HepG2 (cell line): ENCODE measurements around the gene CPVL. TPM values are rescaled to one million over a fixed set of nuclear protein-coding genes. Genes with fewer than 3 reads are reported as not detected.

ENCODE experiments used
- ATF7 ChIP-seq, 2 experiments: fragments of 450-650 bp in 1 of 2; sonication (generic) in 1 of 2; formaldehyde crosslinking in 1 of 2; IDR thresholded peaks; 2 replicates each; pipeline versions ENCODE4 v1.4.0 to v1.6.1; 2016 to 2020; ENCODE audit warnings: antibody characterized with exemption in 1 of 2, mild to moderate bottlenecking in 1 of 2, missing genetic modification reagents in 1 of 2
- CCDC6 ChIP-seq: sonication (generic); formaldehyde crosslinking; IDR thresholded peaks from 2 replicates; pipeline ENCODE4 v1.8.1; 2022; ENCODE audit warnings: mild to moderate bottlenecking, missing genetic modification reagents, moderate library complexity
- ELF4 ChIP-seq: sonication (generic); formaldehyde crosslinking; IDR thresholded peaks from 2 replicates; pipeline ENCODE4 v1.5.0; 2020; ENCODE audit warnings: missing genetic modification reagents, mild to moderate bottlenecking, moderate library complexity, borderline replicate concordance
- FOXO1 ChIP-seq: sonication (generic); formaldehyde crosslinking; IDR thresholded peaks from 2 replicates; pipeline ENCODE4 v1.4.0; 2020; ENCODE audit warnings: missing genetic modification reagents
- GATAD2A ChIP-seq: IDR thresholded peaks from 2 replicates; pipeline ENCODE4 v1.6.1; 2016
- HOXA9 ChIP-seq: sonication (generic); formaldehyde crosslinking; IDR thresholded peaks from 2 replicates; pipeline ENCODE4 v1.8.1; 2022; ENCODE audit warnings: missing genetic modification reagents, mild to moderate bottlenecking, moderate library complexity, borderline replicate concordance
- KLF9 ChIP-seq: IDR thresholded peaks from 2 replicates; pipeline ENCODE4 v1.6.1; 2016; ENCODE audit warnings: low read depth
- MYC ChIP-seq: sonication (generic); formaldehyde crosslinking; IDR thresholded peaks from 2 replicates; pipeline ENCODE4 v1.9.0; 2021; ENCODE audit warnings: missing genetic modification reagents, borderline replicate concordance
- NFIC ChIP-seq: IDR thresholded peaks from 2 replicates; pipeline ENCODE4 v1.6.1; 2012; ENCODE audit warnings: mild to moderate bottlenecking, low read length, inconsistent platforms
- NFKB2 ChIP-seq: sonication (generic); formaldehyde crosslinking; IDR thresholded peaks from 2 replicates; pipeline ENCODE4 v1.4.0; 2020; ENCODE audit warnings: missing genetic modification reagents, borderline replicate concordance
- NR1H2 ChIP-seq: sonication (generic); formaldehyde crosslinking; IDR thresholded peaks from 2 replicates; pipeline ENCODE4 v1.8.1; 2022; ENCODE audit warnings: low read depth, missing genetic modification reagents, borderline replicate concordance
- NR3C1 ChIP-seq: sonication (generic); formaldehyde crosslinking; IDR thresholded peaks from 2 replicates; pipeline ENCODE4 v1.4.0; 2020; ENCODE audit warnings: missing genetic modification reagents
- PRDM4 ChIP-seq: sonication (generic); formaldehyde crosslinking; IDR thresholded peaks from 2 replicates; pipeline ENCODE4 v1.9.0; 2021; ENCODE audit warnings: missing genetic modification reagents, borderline replicate concordance
- SALL2 ChIP-seq: sonication (generic); formaldehyde crosslinking; IDR thresholded peaks from 2 replicates; pipeline ENCODE4 v1.8.1; 2023; ENCODE audit warnings: mild to moderate bottlenecking, missing genetic modification reagents, inconsistent platforms
- SNAPC2 ChIP-seq: sonication (generic); formaldehyde crosslinking; IDR thresholded peaks from 2 replicates; pipeline ENCODE4 v1.8.1; 2022; ENCODE audit warnings: mild to moderate bottlenecking, missing genetic modification reagents
- TCF12 ChIP-seq, 2 experiments: fragments of 450-650 bp in 1 of 2; sonication (generic) in 1 of 2; formaldehyde crosslinking in 1 of 2; IDR thresholded peaks; 2 replicates each; pipeline versions ENCODE4 v1.6.1 to v1.8.0; 2017 to 2022; ENCODE audit warnings: antibody characterized with exemption in 1 of 2, mild to moderate bottlenecking in 1 of 2, missing genetic modification reagents in 1 of 2, moderate library complexity in 1 of 2
- YEATS4 ChIP-seq: sonication (generic); formaldehyde crosslinking; IDR thresholded peaks from 2 replicates; pipeline ENCODE4 v1.4.0; 2020; ENCODE audit warnings: missing genetic modification reagents, borderline replicate concordance
- ZC3H4 ChIP-seq: sonication (generic); formaldehyde crosslinking; IDR thresholded peaks from 2 replicates; pipeline ENCODE4 v1.4.0; 2020; ENCODE audit warnings: missing genetic modification reagents, borderline replicate concordance
- ZNF207 ChIP-seq: fragments of 450-650 bp; IDR thresholded peaks from 2 replicates; pipeline ENCODE4 v1.6.1; 2016; ENCODE audit warnings: antibody characterized with exemption, borderline replicate concordance
- ZNF224 ChIP-seq: sonication (generic); formaldehyde crosslinking; IDR thresholded peaks from 2 replicates; pipeline ENCODE4 v1.5.0; 2020; ENCODE audit warnings: mild to moderate bottlenecking, missing genetic modification reagents
- ZNF337 ChIP-seq: sonication (generic); formaldehyde crosslinking; IDR thresholded peaks from 2 replicates; pipeline ENCODE4 v1.5.1; 2020; ENCODE audit warnings: missing genetic modification reagents, low read depth, mild to moderate bottlenecking, borderline replicate concordance
- ZNF652 ChIP-seq: IDR thresholded peaks from 2 replicates; pipeline ENCODE4 v1.6.1; 2016; ENCODE audit warnings: low read depth, borderline replicate concordance
- polyA plus RNA-seq, 8 experiments: library from polyadenylated mRNA; depleted of rRNA in 3 of 8; stranded (reverse) in 7 of 8; unstranded in 1 of 8; fragments of >200 nt; fragmentation: Illumina TruSeq in 4 of 8; extraction: Trizol in 4 of 8; gene quantifications; 2 replicates each; pipeline versions ENCODE4 v1.2.1 to v1.2.3, GENCODE V29; 2011 to 2016; ENCODE audit warnings: low read depth in 4 of 8, missing spikeins in 1 of 8, mixed read lengths in 1 of 8; ENCODE audit not compliant: insufficient read depth in 1 of 8
- total RNA-seq, 5 experiments: library from RNA; depleted of rRNA; stranded (reverse); fragments of >200 nt; fragmentation: Illumina TruSeq; extraction: Trizol; gene quantifications; 2 replicates each; pipeline ENCODE4 v1.2.3, GENCODE V29; 2016; ENCODE audit warnings: low read depth in 1 of 5
- TF ChIP-seq, protein P1 (sequence below): sonication (generic); formaldehyde crosslinking; IDR thresholded peaks from 2 replicates; pipeline ENCODE4 v1.8.0; 2023; ENCODE audit warnings: mild to moderate bottlenecking, missing genetic modification reagents
- TF ChIP-seq, protein P2 (sequence below): sonication (generic); formaldehyde crosslinking; IDR thresholded peaks from 2 replicates; pipeline ENCODE4 v1.4.0; 2020; ENCODE audit warnings: missing genetic modification reagents

CPVL gene
- total and polyA plus RNA-seq, 2 of the 13 experiments (the other 11 are each of a cell fraction or from before 2014, with no cell fraction given), result 59.2 to 294 TPM

DNA sequence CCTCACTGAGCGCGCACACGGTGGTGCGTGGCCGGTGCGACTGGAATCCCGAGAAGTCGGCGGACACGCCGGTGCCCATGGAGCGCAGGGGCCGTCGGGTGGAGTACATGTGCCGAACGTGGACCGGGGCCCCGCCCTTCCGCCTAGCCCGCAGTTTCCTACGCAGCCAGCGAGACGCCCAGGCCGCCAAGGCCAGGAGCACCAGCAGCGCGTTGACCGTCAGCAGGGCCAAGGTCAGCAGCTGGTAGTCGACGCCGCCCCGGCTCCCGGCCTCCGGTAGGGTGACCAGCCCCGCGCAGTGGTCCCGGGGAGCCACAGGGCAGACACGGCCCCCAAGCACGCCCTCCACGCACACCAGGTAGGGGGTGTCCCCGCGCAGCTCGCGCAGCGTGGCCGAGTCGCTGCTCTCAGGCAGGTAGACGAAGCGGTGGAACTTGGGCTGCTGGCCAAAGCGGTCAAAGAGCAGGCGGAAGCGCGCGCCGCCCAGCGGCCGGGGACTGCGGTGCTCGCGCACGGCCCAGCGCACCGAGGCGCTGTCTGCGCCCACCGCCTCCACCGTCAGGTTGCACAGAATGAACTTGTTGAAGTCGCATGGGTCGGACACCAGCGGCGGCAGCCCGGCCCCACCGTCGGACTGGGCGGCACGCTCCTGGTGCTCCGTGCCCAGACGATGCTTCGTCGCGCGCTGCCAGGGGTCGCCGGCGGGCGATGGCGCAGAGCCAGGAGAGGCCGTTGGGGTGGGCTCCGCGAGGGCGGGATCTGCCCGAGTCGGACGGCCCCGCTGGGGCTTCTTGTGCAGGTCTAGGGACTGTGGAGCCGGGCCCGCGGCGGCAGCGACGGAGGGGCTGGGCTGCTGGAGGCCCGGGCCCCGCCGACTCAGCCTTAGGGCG lies 190.4 kb downstream of the CPVL start (continued):
- TF ChIP-seq, protein P1, sequence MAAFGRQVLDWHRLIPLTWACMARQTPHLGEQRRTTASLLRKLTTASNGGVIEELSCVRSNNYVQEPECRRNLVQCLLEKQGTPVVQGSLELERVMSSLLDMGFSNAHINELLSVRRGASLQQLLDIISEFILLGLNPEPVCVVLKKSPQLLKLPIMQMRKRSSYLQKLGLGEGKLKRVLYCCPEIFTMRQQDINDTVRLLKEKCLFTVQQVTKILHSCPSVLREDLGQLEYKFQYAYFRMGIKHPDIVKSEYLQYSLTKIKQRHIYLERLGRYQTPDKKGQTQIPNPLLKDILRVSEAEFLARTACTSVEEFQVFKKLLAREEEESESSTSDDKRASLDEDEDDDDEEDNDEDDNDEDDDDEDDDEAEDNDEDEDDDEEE, result peak; percentile 93
- TF ChIP-seq ZNF652 (CRISPR knock-in tag) (no peak), SNAPC2 (peak; percentile 55; the same call in 1 of the 2 replicates), ZNF337 (CRISPR knock-in tag) (peak; percentile 91; the same call in 1 of the 2 replicates), NR1H2 (peak; percentile 96), MYC (peak; percentile 93), GATAD2A (CRISPR knock-in tag) (peak; percentile 67), PRDM4 (CRISPR knock-in tag) (no peak), ZC3H4 (no peak), KLF9 (CRISPR knock-in tag) (no peak), NFIC (peak; percentile 69; the same call in 1 of the 2 replicates), HOXA9 (CRISPR knock-in tag) (peak; percentile 82), YEATS4 (CRISPR knock-in tag) (peak; percentile 96; the same call in 1 of the 2 replicates), NFKB2 (CRISPR knock-in tag) (peak; percentile 93), CCDC6 (CRISPR knock-in tag) (peak; percentile 86; the same call in 1 of the 2 replicates), SALL2 (CRISPR knock-in tag) (peak; percentile 69; the same call in 1 of the 2 replicates), FOXO1 (peak; percentile 54; the same call in 1 of the 2 replicates), ZNF224 (CRISPR knock-in tag) (peak; percentile 96), ZNF207 (no peak), TCF12 (IDR thresholded peaks at IDR 0.05) (no peak), TCF12 (CRISPR knock-in tag; IDR thresholded peaks at IDR 0.05) (peak; percentile 64; the same call in 1 of the 2 replicates), ATF7 (IDR thresholded peaks at IDR 0.05) (no peak), ATF7 (CRISPR knock-in tag; IDR thresholded peaks at IDR 0.05) (0 out of 2 replicates have a peak, but pooled peaks have one; percentile 62), ELF4 (0 out of 2 replicates have a peak, but pooled peaks have one; percentile 49), NR3C1 (no peak)
- TF ChIP-seq, protein P2, sequence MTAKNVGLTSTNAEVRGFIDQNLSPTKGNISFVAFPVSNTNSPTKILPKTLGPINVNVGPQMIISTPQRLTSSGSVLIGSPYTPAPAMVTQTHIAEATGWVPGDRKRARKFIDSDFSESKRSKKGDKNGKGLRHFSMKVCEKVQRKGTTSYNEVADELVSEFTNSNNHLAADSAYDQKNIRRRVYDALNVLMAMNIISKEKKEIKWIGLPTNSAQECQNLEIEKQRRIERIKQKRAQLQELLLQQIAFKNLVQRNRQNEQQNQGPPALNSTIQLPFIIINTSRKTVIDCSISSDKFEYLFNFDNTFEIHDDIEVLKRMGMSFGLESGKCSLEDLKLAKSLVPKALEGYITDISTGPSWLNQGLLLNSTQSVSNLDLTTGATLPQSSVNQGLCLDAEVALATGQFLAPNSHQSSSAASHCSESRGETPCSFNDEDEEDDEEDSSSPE (CRISPR knock-in tag), result peak; percentile 88
